Measurements from ENCODE around the gene TEX2. TPM values are rescaled to one million over a fixed set of nuclear protein-coding genes. Genes with fewer than 3 reads are reported as not detected.

TEX2 gene
- total RNA-seq, 2 donors from 2014 or later = 42.6 to 44.4 TPM

GRCh38 chr17:64111831-64112230, 151.2 kb downstream of the TEX2 start:
- H3K9me3 ChIP-seq = no peaks in the 10 kb centered on the region
- H3K27me3 ChIP-seq = no peaks in the 10 kb centered on the region
- H3K4me1 ChIP-seq = peaks cover 0 to 13% of the 10 kb centered on the region in 2 donors
- H3K36me3 ChIP-seq = no peaks in the 10 kb centered on the region
- no peak overlapping the region for H3K27ac ChIP-seq
- no peak for DNase-seq (ENCODE audit: low spot score)
- no peak overlapping the region for H3K4me3 ChIP-seq
- no peak for TF ChIP-seq CTCF (IDR thresholded peaks at IDR 0.05)

- Histone ChIP-seq H3K36me3 (no peaks in the 10 kb centered on the region), H3K27ac (no peak overlapping the region), H3K27me3 (no peaks in the 10 kb centered on the region), H3K9me3 (no peaks in the 10 kb centered on the region), H3K4me3 (no peak overlapping the region), H3K4me1 (peaks cover 0 to 11% of the 10 kb centered on the region in 2 donors)
- DNase-seq (ENCODE audit: low spot score) = no peak
- no peak for TF ChIP-seq CTCF (IDR thresholded peaks at IDR 0.05)
Observed at GRCh38 chr17:64110379-64111152, 152.5 kb downstream of the TEX2 start.

- Histone ChIP-seq H3K36me3 (no peaks in the 10 kb centered on the region), H3K4me3 (no peak overlapping the region), H3K4me1 (peaks cover 0 to 4% of the 10 kb centered on the region in 2 donors), H3K27ac (no peak overlapping the region), H3K9me3 (no peaks in the 10 kb centered on the region), H3K27me3 (no peaks in the 10 kb centered on the region)
- TF ChIP-seq CTCF (IDR thresholded peaks at IDR 0.05) = no peak
- no peak for DNase-seq (ENCODE audit: low spot score)
Observed at GRCh38 chr17:64109400-64109799, 153.7 kb downstream of the TEX2 start.

- Histone ChIP-seq H3K4me1 (peaks cover 0 to 4% of the 10 kb centered on the region in 2 donors), H3K27ac (no peak overlapping the region), H3K36me3 (no peaks in the 10 kb centered on the region), H3K4me3 (no peak overlapping the region), H3K27me3 (no peaks in the 10 kb centered on the region), H3K9me3 (no peaks in the 10 kb centered on the region)
- DNase-seq (ENCODE audit: low spot score) = no peak
- TF ChIP-seq CTCF (IDR thresholded peaks at IDR 0.05) = no peak
Observed at GRCh38 chr17:64107500-64108236, 155.4 kb downstream of the TEX2 start.

- H3K27me3 ChIP-seq = no peaks in the 10 kb centered on the region
- no peak for TF ChIP-seq CTCF (IDR thresholded peaks at IDR 0.05)
- H3K4me1 ChIP-seq = peaks cover 0 to 4% of the 10 kb centered on the region in 2 donors
- no peaks in the 10 kb centered on the region for H3K36me3 ChIP-seq
- no peak overlapping the region for H3K4me3 ChIP-seq
- H3K9me3 ChIP-seq = no peaks in the 10 kb centered on the region
- no peak overlapping the region for H3K27ac ChIP-seq
- no peak for DNase-seq (ENCODE audit: low spot score)
Observed at GRCh38 chr17:64106918-64107317, 156.1 kb downstream of the TEX2 start.
